ENCODE measurements around the gene LBX2. TPM values are rescaled to one million over a fixed set of nuclear protein-coding genes. Genes with fewer than 3 reads are reported as not detected.

The LBX2 gene
- total RNA-seq, 5 donors from 2014 or later (not counting 1 experiment from before 2014, with no cell fraction given): 0.32 to 0.73 (median 0.66) TPM; not detected in 1

DNA sequence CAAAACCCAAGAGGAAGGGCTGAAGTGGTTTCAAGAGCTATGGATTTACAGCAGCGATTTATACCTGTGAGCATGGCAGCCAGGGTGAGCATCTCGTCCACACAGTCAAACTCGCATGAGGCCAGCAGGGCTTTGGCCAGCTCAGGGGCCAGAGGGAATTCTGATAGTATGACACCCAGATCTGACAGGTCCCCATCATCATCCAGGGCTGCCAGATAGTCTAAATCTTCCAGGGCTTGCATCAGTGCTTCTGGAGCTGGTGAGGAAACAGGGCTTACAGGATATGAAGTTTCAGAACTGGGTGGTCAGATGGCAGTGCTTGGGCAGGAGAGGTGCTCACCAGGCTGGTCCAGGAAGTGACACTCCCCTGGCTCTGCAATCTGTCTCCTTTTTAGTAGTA, 23.1 kb upstream of the LBX2 start:
- no peak overlapping the region for H3K4me3 Mint-ChIP-seq
- Histone ChIP-seq H3K4me1 (ENCODE audit: control insufficient read depth in 1 of 2, extremely low read depth in 1 of 2, insufficient read depth in 2 of 2, low read length in 2 of 2) (peaks cover 0 to 3% of the 10 kb centered on the region in 2 experiments), H3K27ac (ENCODE audit: low read length) (no peak overlapping the region), H3K9me3 (no peaks in the 10 kb centered on the region), H3K36me3 (ENCODE audit: control insufficient read depth in 2 of 2, extremely low read depth in 1 of 2, insufficient read depth in 1 of 2, low read length in 1 of 2) (peaks cover 3 to 15% of the 10 kb centered on the region in 2 donors), H3K4me3 (ENCODE audit: control insufficient read depth in 1 of 2, extremely low read depth in 1 of 2, low read length in 1 of 2) (no peak overlapping the region), H3K27me3 (replicated peaks in 1 of 2; ENCODE audit: control insufficient read depth in 2 of 2, extremely low read depth in 1 of 2, insufficient read depth in 2 of 2, low read length in 1 of 2) (peaks cover 2 to 26% of the 10 kb centered on the region in 2 experiments)
- peaks cover 33 to 34% of the 10 kb centered on the region in 2 donors for H3K27me3 Mint-ChIP-seq
- no peak overlapping the region for H3K27ac Mint-ChIP-seq
- DNase-seq (no peak), ATAC-seq (replicated peaks in 1 of 4) (no peak)
- H3K36me3 Mint-ChIP-seq: peaks cover 15% of the 10 kb centered on the region
- ChIA-PET CTCF (no interaction called here), POLR2A (interaction anchor here in 1 of 2 donors (0.5 kb wide), 1 partner anchor 16 kb away, joined by 3 read pairs; no protein-coding TSS in a partner anchor)
- peaks cover 3 to 10% (median 9%) of the 10 kb centered on the region in 3 donors for H3K4me1 Mint-ChIP-seq
- 85% methylated on average over 3 of the region's 3 CpGs for WGBS (ENCODE audit: insufficient coverage)
- H3K9me3 Mint-ChIP-seq: no peaks in the 10 kb centered on the region

DNA sequence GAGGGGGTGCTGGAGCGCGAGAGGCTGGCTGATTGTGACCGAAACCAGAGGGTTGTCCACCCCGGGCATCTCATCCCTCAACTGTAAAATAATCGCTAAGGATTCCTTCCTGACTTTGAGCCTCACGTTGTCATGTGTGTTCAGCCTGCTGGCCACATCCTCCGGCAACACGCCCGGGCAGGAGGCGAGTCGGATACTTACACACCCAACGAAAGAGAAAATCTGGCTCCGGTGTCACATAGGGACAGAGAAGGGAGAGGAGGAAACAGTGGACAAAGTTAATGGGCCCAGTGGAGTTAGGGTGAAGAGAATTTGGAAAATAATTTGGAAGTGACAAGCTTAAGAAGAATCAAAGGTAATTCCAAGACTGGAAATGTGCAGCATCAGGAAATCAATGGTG, 17.2 kb upstream of the LBX2 start:
- Mint-ChIP-seq H3K4me3 (peak overlapping the region; percentile 70 to 75 (median 74)), H3K27me3 (peaks cover 56 to 76% of the 10 kb centered on the region in 2 donors), H3K9me3 (no peaks in the 10 kb centered on the region), H3K4me1 (peaks cover 14 to 29% (median 21%) of the 10 kb centered on the region in 3 donors), H3K36me3 (no peaks in the 10 kb centered on the region), H3K27ac (no peak overlapping the region)
- 81% methylated on average over 5 of the region's 13 CpGs for WGBS (ENCODE audit: insufficient coverage)
- Histone ChIP-seq H3K9me3 (no peaks in the 10 kb centered on the region), H3K27me3 (replicated peaks in 1 of 2; ENCODE audit: control insufficient read depth in 2 of 2, extremely low read depth in 1 of 2, insufficient read depth in 2 of 2, low read length in 1 of 2) (peaks cover 9 to 82% of the 10 kb centered on the region in 2 experiments), H3K27ac (ENCODE audit: low read length) (no peak overlapping the region), H3K4me3 (ENCODE audit: control insufficient read depth in 1 of 2, extremely low read depth in 1 of 2, low read length in 1 of 2) (peak overlapping the region; percentile 28 to 66), H3K4me1 (ENCODE audit: control insufficient read depth in 1 of 2, extremely low read depth in 1 of 2, insufficient read depth in 2 of 2, low read length in 2 of 2) (peaks cover 7 to 36% of the 10 kb centered on the region in 2 experiments), H3K36me3 (ENCODE audit: control insufficient read depth in 2 of 2, extremely low read depth in 1 of 2, insufficient read depth in 1 of 2, low read length in 1 of 2) (no peaks in the 10 kb centered on the region)
- ATAC-seq (replicated peaks in 1 of 4): no peak
- DNase-seq: no peak
- CTCF ChIA-PET: interaction anchor here in 1 of 2 donors (0.5 kb wide), 1 partner anchor 370 kb away, joined by 3 read pairs; no protein-coding TSS in a partner anchor
- POLR2A ChIA-PET: no interaction called here

DNA sequence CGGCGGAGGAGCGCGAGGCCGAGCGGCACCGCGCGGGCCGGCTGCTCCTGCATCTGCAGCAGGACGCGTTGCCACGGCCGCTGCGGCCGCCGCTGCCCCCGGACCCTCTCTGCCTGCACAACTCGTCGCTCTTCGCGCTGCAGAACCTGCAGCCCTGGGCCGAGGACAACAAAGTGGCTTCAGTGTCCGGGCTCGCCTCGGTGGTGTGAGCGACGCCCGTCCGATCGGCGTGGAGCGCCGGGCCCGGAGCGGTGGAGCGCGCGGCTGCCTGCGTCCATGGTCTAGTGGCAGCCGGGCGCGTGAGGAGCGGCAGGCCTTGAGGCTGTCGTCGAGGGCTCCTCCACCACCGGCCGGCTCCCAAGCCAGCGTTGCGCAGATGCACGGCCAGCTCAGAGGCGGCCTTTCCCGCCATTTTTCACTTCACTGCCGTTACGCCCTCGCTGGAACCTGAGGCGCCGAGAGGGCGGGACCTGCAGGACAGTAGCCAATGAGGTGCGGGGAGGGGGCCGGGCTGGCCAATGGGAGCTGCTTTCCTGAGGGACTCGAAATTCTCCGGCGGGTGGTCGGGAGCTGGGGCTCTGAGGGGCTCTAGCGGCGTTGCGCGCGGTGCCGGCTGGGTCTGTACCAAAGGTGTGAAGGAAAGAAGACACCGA, 16.7 kb upstream of the LBX2 start:
- peaks cover 7 to 36% of the 10 kb centered on the region in 2 experiments for H3K4me1 ChIP-seq (ENCODE audit: control insufficient read depth in 1 of 2, extremely low read depth in 1 of 2, insufficient read depth in 2 of 2, low read length in 2 of 2)
- H3K27me3 ChIP-seq (replicated peaks in 1 of 2; ENCODE audit: control insufficient read depth in 2 of 2, extremely low read depth in 1 of 2, insufficient read depth in 2 of 2, low read length in 1 of 2): peaks cover 9 to 83% of the 10 kb centered on the region in 2 experiments
- no peaks in the 10 kb centered on the region for H3K36me3 ChIP-seq (ENCODE audit: control insufficient read depth in 2 of 2, extremely low read depth in 1 of 2, insufficient read depth in 1 of 2, low read length in 1 of 2)
- DNase-seq (peak in 34 of 35 experiments; percentile 18 to 75 (median 60)), ATAC-seq (replicated peaks in 1 of 4) (peak; percentile 79 to 93 (median 83))
- H3K4me1 Mint-ChIP-seq: peaks cover 14 to 29% (median 21%) of the 10 kb centered on the region in 3 donors
- no peaks in the 10 kb centered on the region for H3K9me3 ChIP-seq
- no peaks in the 10 kb centered on the region for H3K36me3 Mint-ChIP-seq
- H3K27ac Mint-ChIP-seq: no peak overlapping the region
- peak overlapping the region; percentile 28 to 66 for H3K4me3 ChIP-seq (ENCODE audit: control insufficient read depth in 1 of 2, extremely low read depth in 1 of 2, low read length in 1 of 2)
- POLR2A ChIA-PET: no interaction called here
- peaks cover 55 to 79% of the 10 kb centered on the region in 2 donors for H3K27me3 Mint-ChIP-seq
- no peak overlapping the region for H3K27ac ChIP-seq (ENCODE audit: low read length)
- peak overlapping the region; percentile 70 to 75 (median 74) for H3K4me3 Mint-ChIP-seq
- no peaks in the 10 kb centered on the region for H3K9me3 Mint-ChIP-seq
- 6% methylated on average over 65 of the region's 72 CpGs for WGBS (ENCODE audit: insufficient coverage)
- CTCF ChIA-PET: interaction anchor here in 1 of 2 donors (0.5 kb wide), 1 partner anchor 369 kb away, joined by 3 read pairs; no protein-coding TSS in a partner anchor

DNA sequence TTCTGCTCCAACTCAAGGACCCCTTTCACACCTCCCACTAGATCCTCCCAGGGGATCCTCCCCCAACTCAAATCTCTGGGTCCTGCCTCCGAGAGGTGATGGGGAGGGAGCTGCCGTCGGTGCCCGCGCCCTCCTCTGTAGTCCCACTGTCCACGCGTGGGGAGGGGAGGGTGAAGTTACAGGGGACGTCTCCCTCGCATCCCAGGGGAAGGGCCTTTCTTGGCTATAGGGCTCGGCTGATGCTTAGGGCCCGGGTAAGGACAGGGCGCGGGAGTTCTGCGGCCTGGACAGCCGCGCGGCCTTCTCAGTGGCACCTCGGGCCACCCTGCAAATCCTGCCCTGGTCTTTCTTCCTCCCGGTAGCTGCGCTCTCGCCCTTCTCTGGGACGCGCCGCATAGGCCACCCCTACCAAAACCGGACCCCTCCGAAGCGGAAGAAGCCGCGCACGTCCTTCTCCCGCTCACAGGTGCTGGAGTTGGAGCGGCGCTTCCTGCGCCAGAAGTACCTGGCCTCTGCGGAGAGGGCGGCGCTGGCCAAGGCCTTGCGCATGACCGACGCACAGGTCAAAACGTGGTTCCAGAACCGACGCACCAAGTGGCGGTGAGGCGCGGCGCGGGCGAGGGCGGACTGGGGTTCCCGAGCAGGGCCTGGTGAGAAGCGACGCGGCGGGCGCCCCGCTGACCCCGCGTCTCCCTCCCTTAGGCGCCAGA, 16.0 kb upstream of the LBX2 start:
- ChIA-PET POLR2A (interaction anchor here in 1 of 2 donors (0.6 kb wide), 1 partner anchor 69 kb away, joined by 3 read pairs; no protein-coding TSS in a partner anchor), CTCF (no interaction called here)
- Histone ChIP-seq H3K36me3 (ENCODE audit: control insufficient read depth in 2 of 2, extremely low read depth in 1 of 2, insufficient read depth in 1 of 2, low read length in 1 of 2) (no peaks in the 10 kb centered on the region), H3K9me3 (no peaks in the 10 kb centered on the region), H3K27me3 (replicated peaks in 1 of 2; ENCODE audit: control insufficient read depth in 2 of 2, extremely low read depth in 1 of 2, insufficient read depth in 2 of 2, low read length in 1 of 2) (peaks cover 13 to 84% of the 10 kb centered on the region in 2 experiments), H3K4me3 (ENCODE audit: control insufficient read depth in 1 of 2, extremely low read depth in 1 of 2, low read length in 1 of 2) (peak overlapping the region; percentile 31 to 66), H3K27ac (ENCODE audit: low read length) (no peak overlapping the region), H3K4me1 (ENCODE audit: control insufficient read depth in 1 of 2, extremely low read depth in 1 of 2, insufficient read depth in 2 of 2, low read length in 2 of 2) (peaks cover 7 to 36% of the 10 kb centered on the region in 2 experiments)
- DNase-seq (peak in 2 of 35 experiments; percentile 16 to 29), ATAC-seq (replicated peaks in 1 of 4) (peak in 3 of 4 experiments; percentile 4 to 27 (median 21))
- Mint-ChIP-seq H3K27me3 (peaks cover 54 to 74% of the 10 kb centered on the region in 2 donors), H3K27ac (no peak overlapping the region), H3K9me3 (no peaks in the 10 kb centered on the region), H3K4me1 (peaks cover 14 to 29% (median 21%) of the 10 kb centered on the region in 3 donors), H3K4me3 (peak overlapping the region; percentile 65 to 74 (median 70)), H3K36me3 (no peaks in the 10 kb centered on the region)
- WGBS (ENCODE audit: insufficient coverage): 8% methylated on average over 51 of the region's 60 CpGs

DNA sequence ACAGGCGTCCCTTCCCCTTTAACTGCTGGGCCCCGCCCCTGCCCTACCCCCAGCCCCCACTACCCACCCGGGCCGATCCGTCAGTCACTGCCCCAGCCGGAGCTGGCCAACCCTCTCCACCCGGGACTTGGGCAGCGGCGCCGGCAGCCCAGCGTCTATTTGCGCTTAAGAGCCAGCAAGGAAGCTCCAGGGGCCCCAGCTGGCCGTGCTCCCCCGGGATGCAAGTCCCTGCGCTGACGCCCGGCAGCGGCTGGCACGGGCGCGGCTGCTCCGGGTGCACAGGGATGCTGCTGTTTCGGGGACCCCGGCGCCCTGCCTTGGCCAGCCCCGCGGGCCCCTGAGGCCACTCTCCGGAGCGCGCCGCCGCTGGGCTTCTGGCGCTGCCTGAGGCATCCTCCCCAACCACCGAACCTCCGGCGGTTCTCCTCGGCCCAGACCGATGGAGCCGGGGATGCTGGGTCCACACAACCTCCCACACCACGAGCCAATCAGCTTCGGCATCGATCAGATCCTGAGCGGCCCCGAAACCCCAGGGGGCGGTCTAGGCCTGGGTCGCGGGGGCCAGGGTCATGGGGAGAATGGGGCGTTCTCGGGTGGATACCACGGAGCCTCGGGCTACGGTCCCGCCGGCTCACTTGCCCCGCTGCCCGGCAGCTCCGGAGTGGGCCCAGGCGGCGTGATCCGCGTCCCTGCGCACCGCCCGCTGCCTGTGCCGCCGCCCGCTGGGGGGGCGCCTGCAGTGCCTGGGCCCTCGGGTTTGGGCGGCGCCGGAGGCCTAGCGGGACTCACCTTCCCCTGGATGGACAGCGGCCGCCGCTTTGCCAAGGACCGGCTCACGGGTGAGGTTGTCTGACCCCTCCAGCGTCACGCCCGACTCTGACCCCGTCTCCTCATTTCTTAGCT, 15.2 kb upstream of the LBX2 start, which contains the start of gene TLX2:
TLX2 (plus strand) TSS at position 83 of the 903 bp plus-strand sequence; CDS start at position 440, 357 bp downstream.
- Mint-ChIP-seq H3K36me3 (no peaks in the 10 kb centered on the region), H3K27ac (no peak within 1 kb of the TSS), H3K4me1 (peaks cover 14 to 29% (median 21%) of the 10 kb centered on the region in 3 donors), H3K4me3 (peak within 1 kb of the TSS; percentile 65 to 74 (median 70)), H3K9me3 (no peaks in the 10 kb centered on the region), H3K27me3 (peaks cover 47 to 66% of the 10 kb centered on the region in 2 donors)
- no peaks in the 10 kb centered on the region for H3K36me3 ChIP-seq (ENCODE audit: control insufficient read depth in 2 of 2, extremely low read depth in 1 of 2, insufficient read depth in 1 of 2, low read length in 1 of 2)
- H3K9me3 ChIP-seq: no peaks in the 10 kb centered on the region
- CTCF ChIA-PET: no interaction called here
- H3K4me3 ChIP-seq (ENCODE audit: control insufficient read depth in 1 of 2, extremely low read depth in 1 of 2, low read length in 1 of 2): peak within 1 kb of the TSS; percentile 18 to 50
- DNase-seq (peak in 1 of 35 experiments; percentile 33), ATAC-seq (replicated peaks in 1 of 4) (peak in 3 of 4 experiments; percentile 13 to 24 (median 18))
- WGBS (ENCODE audit: insufficient coverage): 5% methylated on average over 70 of the region's 82 CpGs
- peaks cover 7 to 36% of the 10 kb centered on the region in 2 experiments for H3K4me1 ChIP-seq (ENCODE audit: control insufficient read depth in 1 of 2, extremely low read depth in 1 of 2, insufficient read depth in 2 of 2, low read length in 2 of 2)
- no peak within 1 kb of the TSS for H3K27ac ChIP-seq (ENCODE audit: low read length)
- POLR2A ChIA-PET: interaction anchor here in 1 of 2 donors (0.5 to 0.6 kb wide), 2 partner anchors 70 to 172 kb away, joined by 3 read pairs; no protein-coding TSS in a partner anchor
- peaks cover 12 to 85% of the 10 kb centered on the region in 2 experiments for H3K27me3 ChIP-seq (replicated peaks in 1 of 2; ENCODE audit: control insufficient read depth in 2 of 2, extremely low read depth in 1 of 2, insufficient read depth in 2 of 2, low read length in 1 of 2)

Data from T-cell (primary cell).